SK-N-SH (cell line): Measurements from ENCODE around the gene HSF4. TPM values are rescaled to one million over a fixed set of nuclear protein-coding genes. Genes with fewer than 3 reads are reported as not detected.
A peak's percentile ranks its signal among the peaks of the same experiment; 100 is the strongest.

Experiments used
- CTCF ChIA-PET: fragments of 300-600, 350-600 bp; formaldehyde crosslinking; extraction: SDS; loops from one replicate; lab custom pipeline; 2021; lab: Yijun Ruan, JAX
- POLR2A ChIA-PET: fragments of 350-600 bp; sonication (Branson Sonifier 250); formaldehyde crosslinking; extraction: SDS; loops from one replicate; lab custom pipeline; 2020; ENCODE audit warnings: antibody characterized with exemption, inconsistent platforms; lab: Yijun Ruan, JAX
- DNase-seq: peaks from one replicate; pipeline ENCODE4 v3.0.0; 2012
- H2AFZ ChIP-seq: fragments of 200-600 bp; sonication (generic); 2 replicates; pipeline ENCODE4 v1.8.1; 2016; ENCODE audit warnings: antibody characterized with exemption, mild to moderate bottlenecking, low read depth
- H3F3A ChIP-seq: fragments of 200-600 bp; sonication (generic); replicated peaks from 2 replicates; pipeline ENCODE3; 2016; ENCODE audit warnings: antibody characterized with exemption, mild to moderate bottlenecking; ENCODE audit not compliant: insufficient read depth
- H3K27ac ChIP-seq, 2 experiments: fragments of 200-500 bp in 1 of 2; fragments of 200-600 bp in 1 of 2; sonication (Bioruptor generic) in 1 of 2; sonication (generic), shearing (Covaris generic) in 1 of 2; 2 replicates each; pipeline versions ENCODE4 v1.5.1 to v1.6.1; 2014 to 2016; ENCODE audit warnings: low read depth in 2 of 2, inconsistent platforms in 1 of 2, low read length in 1 of 2, mild to moderate bottlenecking in 1 of 2, mixed read lengths in 1 of 2
- H3K27me3 ChIP-seq: fragments of 200-600 bp; sonication (generic), shearing (Covaris generic); 2 replicates; pipeline ENCODE4 v1.6.1; 2016; ENCODE audit warnings: mixed run types; ENCODE audit not compliant: insufficient read depth
- H3K36me3 ChIP-seq, 2 experiments: fragments of 200-500 bp in 1 of 2; fragments of 200-600 bp in 1 of 2; sonication (Bioruptor generic) in 1 of 2; sonication (generic) in 1 of 2; replicated peaks in 1 of 2; 2 replicates each; pipeline versions ENCODE3 to v1.5.1; 2014 to 2016; ENCODE audit warnings: low read length in 1 of 2, mild to moderate bottlenecking in 1 of 2; ENCODE audit not compliant: insufficient read depth in 2 of 2, control insufficient read depth in 1 of 2
- H3K4me1 ChIP-seq, 2 experiments: fragments of 200-500 bp in 1 of 2; fragments of 200-600 bp in 1 of 2; sonication (Bioruptor generic) in 1 of 2; sonication (generic), shearing (Covaris generic) in 1 of 2; 2 replicates each; pipeline versions ENCODE4 v1.5.1 to v1.6.1; 2014 to 2016; ENCODE audit warnings: low read depth in 1 of 2, low read length in 1 of 2, mixed run types in 1 of 2; ENCODE audit not compliant: insufficient read depth in 2 of 2, control insufficient read depth in 1 of 2
- H3K4me2 ChIP-seq: fragments of 200-600 bp; sonication (generic), shearing (Covaris generic); 2 replicates; pipeline ENCODE4 v1.6.1; 2017; ENCODE audit warnings: mixed run types
- H3K4me3 ChIP-seq, 2 experiments: fragments of 200-500 bp in 1 of 2; fragments of 200-600 bp in 1 of 2; sonication (Bioruptor generic) in 1 of 2; sonication (generic), shearing (Covaris generic) in 1 of 2; 2 replicates each; pipeline versions ENCODE4 v1.5.1 to v1.8.1; 2014 to 2016; ENCODE audit warnings: low read depth in 2 of 2, inconsistent platforms in 1 of 2, low read length in 1 of 2, mild to moderate bottlenecking in 1 of 2, mixed read lengths in 1 of 2, moderate library complexity in 1 of 2
- H3K79me2 ChIP-seq: fragments of 200-600 bp; sonication (generic); 2 replicates; pipeline ENCODE4 v1.8.1; 2017; ENCODE audit warnings: mild to moderate bottlenecking; ENCODE audit not compliant: insufficient read depth
- H3K9ac ChIP-seq: fragments of 200-600 bp; sonication (generic); 2 replicates; pipeline ENCODE4 v1.6.1; 2017; ENCODE audit warnings: mixed run types
- H3K9me2 ChIP-seq: fragments of 200-600 bp; sonication (generic); 2 replicates; pipeline ENCODE4 v1.6.1; 2017; ENCODE audit warnings: mixed run types
- H3K9me3 ChIP-seq: fragments of 200-600 bp; sonication (generic); 2 replicates; pipeline ENCODE4 v1.6.1; 2017; ENCODE audit warnings: mixed run types, mild to moderate bottlenecking, moderate library complexity
- H4K20me1 ChIP-seq: fragments of 200-600 bp; sonication (generic); 2 replicates; pipeline ENCODE4 v1.6.1; 2017; ENCODE audit warnings: mild to moderate bottlenecking, mixed run types; ENCODE audit not compliant: insufficient read depth
- CHD2 ChIP-seq: fragments of 150-350 bp; IDR thresholded peaks from 2 replicates; pipeline ENCODE4 v1.6.1; 2018; ENCODE audit warnings: low read length; ENCODE audit not compliant: partially characterized antibody
- EZH2phosphoT487 ChIP-seq: fragments of 200-600 bp; sonication (generic); IDR thresholded peaks from 2 replicates; pipeline ENCODE4 v1.6.1; 2017; ENCODE audit warnings: low read depth, mixed run types, mild to moderate bottlenecking, antibody characterized with exemption, moderate library complexity, borderline replicate concordance
- FOXJ3 ChIP-seq: sonication (generic); formaldehyde crosslinking; IDR thresholded peaks from 2 replicates; pipeline ENCODE4 v1.5.1; 2020; ENCODE audit warnings: mild to moderate bottlenecking, missing genetic modification reagents
- GABPA ChIP-seq: IDR thresholded peaks from 2 replicates; pipeline ENCODE4 v1.4.0; 2012; ENCODE audit warnings: low read depth, mild to moderate bottlenecking
- GATA2 ChIP-seq: sonication (generic); formaldehyde crosslinking; IDR thresholded peaks from 2 replicates; pipeline ENCODE4 v1.5.0; 2020; ENCODE audit warnings: mild to moderate bottlenecking, missing genetic modification reagents
- JUND ChIP-seq: IDR thresholded peaks from 2 replicates; pipeline ENCODE4 v1.4.0; 2012
- MAX ChIP-seq: IDR thresholded peaks from 2 replicates; pipeline ENCODE4 v1.4.0; 2012; ENCODE audit warnings: low read depth
- MXI1 ChIP-seq: IDR thresholded peaks from 2 replicates; pipeline ENCODE4 v1.6.1; 2012; ENCODE audit warnings: mild to moderate bottlenecking, low read depth, low read length, improper control_type of control experiment
- NFIC ChIP-seq: IDR thresholded peaks from 2 replicates; pipeline ENCODE4 v1.4.0; 2012; ENCODE audit warnings: borderline replicate concordance
- NRF1 ChIP-seq: IDR thresholded peaks from 2 replicates; pipeline ENCODE4 v1.6.1; 2012; ENCODE audit warnings: low read depth, mild to moderate bottlenecking, low read length
- POLR2AphosphoS5 ChIP-seq: IDR thresholded peaks from 2 replicates; pipeline ENCODE4 v1.6.1; 2012; ENCODE audit warnings: low read depth, low read length
- RFX5 ChIP-seq: IDR thresholded peaks from 2 replicates; pipeline ENCODE4 v1.6.1; 2012; ENCODE audit warnings: mild to moderate bottlenecking, improper control_type of control experiment, low read length
- SIN3A ChIP-seq: IDR thresholded peaks from 2 replicates; pipeline ENCODE4 v1.6.1; 2012; ENCODE audit warnings: low read depth, mild to moderate bottlenecking, low read length, moderate library complexity, borderline replicate concordance
- TAF1 ChIP-seq: IDR thresholded peaks from 2 replicates; pipeline ENCODE4 v1.6.1; 2012; ENCODE audit warnings: low read depth, mild to moderate bottlenecking, low read length, moderate library complexity, borderline replicate concordance
- TCF12 ChIP-seq: IDR thresholded peaks from 2 replicates; pipeline ENCODE4 v1.4.0; 2012
- USF1 ChIP-seq: IDR thresholded peaks from 2 replicates; pipeline ENCODE4 v1.4.0; 2012; ENCODE audit warnings: low read depth, borderline replicate concordance
- USF2 ChIP-seq: fragments of 150-350 bp; IDR thresholded peaks from 2 replicates; pipeline ENCODE4 v1.6.1; 2017; ENCODE audit warnings: antibody characterized with exemption, low read length, low read depth, borderline replicate concordance
- YY1 ChIP-seq: IDR thresholded peaks from 2 replicates; pipeline ENCODE4 v1.4.0; 2012; ENCODE audit warnings: low read depth, mild to moderate bottlenecking
- WGBS: methylation state at CpG from one replicate; pipeline ENCODE4 v1.1.6; 2017; ENCODE audit warnings: low lambda C conversion rate; 5-methylcytosine and 5-hydroxymethylcytosine counted together
- polyA plus RNA-seq, 3 experiments: library from polyadenylated mRNA; depleted of rRNA; stranded (reverse); fragments of >200 nt; gene quantifications; 2 replicates each; pipeline ENCODE4 v1.2.3, GENCODE V29; 2012

Gene HSF4
- polyA plus RNA-seq, 1 of the 3 experiments (the other 2 are of a cell fraction): 33.4 TPM

- Histone ChIP-seq H3K27me3 (no peaks in the 10 kb centered on the region), H3K9me2 (no peaks in the 10 kb centered on the region), H4K20me1 (peaks cover 4% of the 10 kb centered on the region), H3K4me3 (peak overlapping the region; percentile 54 to 66; a peak in 3 of 4 replicates), H3K9ac (peak overlapping the region; percentile 52; the same call in 1 of the 2 replicates), H2AFZ (peak overlapping the region; percentile 43; the same call in 1 of the 2 replicates), H3K9me3 (no peaks in the 10 kb centered on the region), H3K4me2 (peak overlapping the region; percentile 73; the same call in 1 of the 2 replicates), H3K36me3 (peaks cover 10 to 39% of the 10 kb centered on the region in 2 experiments), H3F3A (peaks cover 8% of the 10 kb centered on the region), H3K27ac (peak overlapping the region; percentile 26 to 90), H3K4me1 (peaks cover 0 to 8% of the 10 kb centered on the region in 2 experiments; a peak in 1 of 4 replicates), H3K79me2 (no peaks in the 10 kb centered on the region)
- WGBS: no CpG with 5 or more reads among the region's 94 CpGs
- ChIA-PET POLR2A (interaction anchor here (0.7 to 1.8 kb wide), 6 partner anchors 9 to 132 kb away, joined by 3 to 8 read pairs (median 4); partner anchors contain the start of gene CBFB), CTCF (interaction anchor here (0.7 to 14.2 kb wide), 13 partner anchors 10 to 249 kb away, joined by 3 to 470 read pairs (median 4); partner anchors contain the start of genes CBFB, CES3, FBXL8 and TRADD)
- DNase-seq: peak; percentile 97
- TF ChIP-seq NFIC (no peak), TAF1 (no peak), GATA2 (CRISPR knock-in tag) (no peak), FOXJ3 (CRISPR knock-in tag) (0 out of 2 replicates have a peak, but pooled peaks have one; percentile 9), NRF1 (no peak)
Observed at GRCh38 chr16:67150047-67150832, 14.3 kb upstream of the HSF4 start.

GRCh38 chr16:67150833-67151396 lies 13.6 kb upstream of the HSF4 start, which contains the start of gene B3GNT9:
B3GNT9 (minus strand) TSS chr16:67150998; CDS start chr16:67150485, 513 bp downstream.
- Histone ChIP-seq H3K27ac (peak within 1 kb of the TSS; percentile 26 to 90), H3K9me3 (no peaks in the 10 kb centered on the region), H2AFZ (peak within 1 kb of the TSS; percentile 43; the same call in 1 of the 2 replicates), H3K27me3 (no peaks in the 10 kb centered on the region), H3K79me2 (no peaks in the 10 kb centered on the region), H3K4me2 (peak within 1 kb of the TSS; percentile 73; the same call in 1 of the 2 replicates), H3F3A (peaks cover 8% of the 10 kb centered on the region), H3K4me3 (peak within 1 kb of the TSS; percentile 54 to 66; a peak in 3 of 4 replicates), H3K4me1 (peaks cover 0 to 11% of the 10 kb centered on the region in 2 experiments; a peak in 1 of 4 replicates), H3K36me3 (peaks cover 10 to 32% of the 10 kb centered on the region in 2 experiments), H4K20me1 (peaks cover 9% of the 10 kb centered on the region), H3K9ac (peak within 1 kb of the TSS; percentile 52; the same call in 1 of the 2 replicates), H3K9me2 (no peaks in the 10 kb centered on the region)
- ChIA-PET CTCF (interaction anchor here (0.8 to 14.2 kb wide), 15 partner anchors 10 to 250 kb away, joined by 3 to 470 read pairs (median 4); partner anchors contain the start of genes CBFB, CES3, FBXL8 and TRADD), POLR2A (interaction anchor here (0.6 to 1.8 kb wide), 10 partner anchors 10 to 137 kb away, joined by 3 to 8 read pairs (median 4); partner anchors contain the start of gene CBFB)
- TF ChIP-seq SIN3A (peak; percentile 14; the same call in 1 of the 2 replicates), USF1 (peak; percentile 91), GABPA (no peak), YY1 (peak; percentile 63), USF2 (peak; percentile 59; the same call in 1 of the 2 replicates), POLR2AphosphoS5 (peak; percentile 10; the same call in 1 of the 2 replicates), TCF12 (0 out of 2 replicates have a peak, but pooled peaks have one; percentile 3), JUND (no peak), CHD2 (peak; percentile 21), MXI1 (peak; percentile 36; the same call in 1 of the 2 replicates), RFX5 (no peak), NRF1 (peak; percentile 57), EZH2phosphoT487 (no peak), MAX (peak; percentile 63; the same call in 1 of the 2 replicates)
- 41% methylated on average over 14 of the region's 34 CpGs for WGBS
- peak; percentile 92 for DNase-seq
